GM19324 (cell line): ENCODE data around the gene UBE2E2.
"Not testable (repeated sequence)": the region's sequence is repeated elsewhere in the genome, so short reads cannot be mapped to it uniquely, and the experiment has no call there.

Experiments used
- ATAC-seq: cut with Tn5 transposase; IDR thresholded peaks from one replicate; pipeline ENCODE4 v1.9.1; 2021; ENCODE audit warnings: mild to moderate bottlenecking, moderate library complexity; ENCODE audit not compliant: unreplicated experiment, low FRiP score

The UBE2E2 gene

GRCh38 chr3:23319366-23320312 is 116.5 kb downstream of the UBE2E2 start:
- ATAC-seq, result no peak

- no peak for ATAC-seq
Observed at GRCh38 chr3:23320586-23321570, 117.8 kb downstream of the UBE2E2 start.

- ATAC-seq, result no peak
Observed at GRCh38 chr3:23324745-23325144, 121.6 kb downstream of the UBE2E2 start.

GRCh38 chr3:23325466-23326065 is 122.4 kb downstream of the UBE2E2 start:
- ATAC-seq, result no peak

- no peak for ATAC-seq
Observed at GRCh38 chr3:23329471-23330105, 126.5 kb downstream of the UBE2E2 start.

- no peak for ATAC-seq
Observed at GRCh38 chr3:23330568-23330967, 127.4 kb downstream of the UBE2E2 start.

GRCh38 chr3:23331141-23331935 is 128.2 kb downstream of the UBE2E2 start:
- ATAC-seq, result no peak

- ATAC-seq, result no peak
Observed at GRCh38 chr3:23333633-23334032, 130.5 kb downstream of the UBE2E2 start.

- ATAC-seq, result not testable (repeated sequence)
Observed at GRCh38 chr3:23336853-23337252, 133.7 kb downstream of the UBE2E2 start.

GRCh38 chr3:23341147-23341838 is 138.2 kb downstream of the UBE2E2 start:
- no peak for ATAC-seq

- no peak for ATAC-seq
Observed at GRCh38 chr3:23342343-23342742, 139.2 kb downstream of the UBE2E2 start.

- no peak for ATAC-seq
Observed at GRCh38 chr3:23343509-23343908, 140.4 kb downstream of the UBE2E2 start.

- ATAC-seq, result no peak
Observed at GRCh38 chr3:23344886-23345285, 141.8 kb downstream of the UBE2E2 start.

- ATAC-seq, result not testable (repeated sequence)
Observed at GRCh38 chr3:23349444-23349843, 146.3 kb downstream of the UBE2E2 start.

GRCh38 chr3:23356169-23356568 is 153.0 kb downstream of the UBE2E2 start:
- no peak for ATAC-seq

GRCh38 chr3:23356923-23357322 is 153.8 kb downstream of the UBE2E2 start:
- no peak for ATAC-seq

- no peak for ATAC-seq
Observed at GRCh38 chr3:23359116-23359515, 156.0 kb downstream of the UBE2E2 start.

GRCh38 chr3:23365066-23365465 is 161.9 kb downstream of the UBE2E2 start:
- ATAC-seq, result no peak

GRCh38 chr3:23368731-23369130 is 165.6 kb downstream of the UBE2E2 start:
- ATAC-seq, result no peak
